ENCODE results near the gene ANO10.
A peak's percentile ranks its signal among the peaks of the same experiment; 100 is the strongest.

Gene ANO10

GRCh38 chr3:43526956-43527355, 94.9 kb downstream of the ANO10 start:
- no peaks in the 10 kb centered on the region for H3K79me1 ChIP-seq (ENCODE audit: low read length)
- H2BK5ac ChIP-seq (ENCODE audit: low read length), result no peak overlapping the region
- no peak overlapping the region for H2AK5ac ChIP-seq (ENCODE audit: low read length)
- no peak overlapping the region for H3K4me2 ChIP-seq (ENCODE audit: low read length)
- no peaks in the 10 kb centered on the region for H3K27me3 ChIP-seq (ENCODE audit: insufficient read depth, low read length, poor library complexity)
- no peak overlapping the region for H3K27ac ChIP-seq (ENCODE audit: low read depth, low read length)
- H2BK120ac ChIP-seq (ENCODE audit: low read depth, low read length), result no peak overlapping the region
- no peak overlapping the region for H4K5ac ChIP-seq (ENCODE audit: low read length)
- H3K4me1 ChIP-seq (ENCODE audit: control insufficient read depth, low read depth, low read length), result no peaks in the 10 kb centered on the region
- H2BK15ac ChIP-seq (replicated peaks; ENCODE audit: low read depth), result no peak overlapping the region
- no peak overlapping the region for H3K4me3 ChIP-seq (ENCODE audit: low read length)
- H3K36me3 ChIP-seq (ENCODE audit: control insufficient read depth, insufficient read depth, low read length), result no peaks in the 10 kb centered on the region
- no peak overlapping the region for H3K9ac ChIP-seq (ENCODE audit: low read length)
- no peak overlapping the region for H3K23ac ChIP-seq (ENCODE audit: low read length)
- no peak overlapping the region for H3K56ac ChIP-seq (ENCODE audit: low read length)
- no peak overlapping the region for H3K4ac ChIP-seq (ENCODE audit: low read depth, low read length)
- no peak for DNase-seq
- no peaks in the 10 kb centered on the region for H3K79me2 ChIP-seq (ENCODE audit: control insufficient read depth, insufficient read depth, low read length)
- no peak overlapping the region for H3K18ac ChIP-seq (ENCODE audit: low read length)
- H4K8ac ChIP-seq (ENCODE audit: low read depth, low read length), result no peak overlapping the region

- no peaks in the 10 kb centered on the region for H3K27me3 ChIP-seq (ENCODE audit: insufficient read depth, low read length, poor library complexity)
- no CpG with 5 or more reads among the region's 4 CpGs for WGBS (ENCODE audit: extremely low coverage, insufficient coverage, low lambda C conversion rate)
- no peak overlapping the region for H2AK5ac ChIP-seq (ENCODE audit: low read length)
- no peak for DNase-seq
- no peak overlapping the region for H3K23ac ChIP-seq (ENCODE audit: low read length)
- no peaks in the 10 kb centered on the region for H3K4me1 ChIP-seq (ENCODE audit: control insufficient read depth, low read depth, low read length)
- H3K27ac ChIP-seq (ENCODE audit: low read depth, low read length), result no peak overlapping the region
- H3K4me3 ChIP-seq (ENCODE audit: low read length), result no peak overlapping the region
- H4K8ac ChIP-seq (ENCODE audit: low read depth, low read length), result no peak overlapping the region
- H3K36me3 ChIP-seq (ENCODE audit: control insufficient read depth, insufficient read depth, low read length), result no peaks in the 10 kb centered on the region
- H2BK5ac ChIP-seq (ENCODE audit: low read length), result no peak overlapping the region
- no peaks in the 10 kb centered on the region for H3K79me2 ChIP-seq (ENCODE audit: control insufficient read depth, insufficient read depth, low read length)
- no peak overlapping the region for H4K5ac ChIP-seq (ENCODE audit: low read length)
- no peak overlapping the region for H2BK120ac ChIP-seq (ENCODE audit: low read depth, low read length)
- no peak overlapping the region for H3K4me2 ChIP-seq (ENCODE audit: low read length)
- no peak overlapping the region for H3K18ac ChIP-seq (ENCODE audit: low read length)
- no peak overlapping the region for H3K9ac ChIP-seq (ENCODE audit: low read length)
- no peaks in the 10 kb centered on the region for H3K79me1 ChIP-seq (ENCODE audit: low read length)
- H3K56ac ChIP-seq (ENCODE audit: low read length), result no peak overlapping the region
- H3K4ac ChIP-seq (ENCODE audit: low read depth, low read length), result no peak overlapping the region
- H2BK15ac ChIP-seq (replicated peaks; ENCODE audit: low read depth), result no peak overlapping the region
These were observed 95.7 kb downstream of the ANO10 start for GRCh38 chr3:43525941-43526607.

- Histone ChIP-seq H3K36me3 (ENCODE audit: control insufficient read depth, insufficient read depth, low read length) (no peaks in the 10 kb centered on the region), H2BK5ac (ENCODE audit: low read length) (no peak overlapping the region), H3K27ac (ENCODE audit: low read depth, low read length) (no peak overlapping the region), H2BK120ac (ENCODE audit: low read depth, low read length) (no peak overlapping the region), H3K4me3 (ENCODE audit: low read length) (no peak overlapping the region), H4K8ac (ENCODE audit: low read depth, low read length) (no peak overlapping the region), H3K79me1 (ENCODE audit: low read length) (no peaks in the 10 kb centered on the region), H3K18ac (ENCODE audit: low read length) (no peak overlapping the region), H3K27me3 (ENCODE audit: insufficient read depth, low read length, poor library complexity) (no peaks in the 10 kb centered on the region), H2AK5ac (ENCODE audit: low read length) (no peak overlapping the region), H3K79me2 (ENCODE audit: control insufficient read depth, insufficient read depth, low read length) (no peaks in the 10 kb centered on the region), H3K4me1 (ENCODE audit: control insufficient read depth, low read depth, low read length) (no peaks in the 10 kb centered on the region), H4K5ac (ENCODE audit: low read length) (no peak overlapping the region), H3K56ac (ENCODE audit: low read length) (no peak overlapping the region), H3K23ac (ENCODE audit: low read length) (no peak overlapping the region), H3K4ac (ENCODE audit: low read depth, low read length) (no peak overlapping the region), H3K4me2 (ENCODE audit: low read length) (no peak overlapping the region), H2BK15ac (replicated peaks; ENCODE audit: low read depth) (no peak overlapping the region), H3K9ac (ENCODE audit: low read length) (no peak overlapping the region)
- WGBS (ENCODE audit: extremely low coverage, insufficient coverage, low lambda C conversion rate), result no CpG with 5 or more reads among the region's 2 CpGs
- peak; percentile 20 for DNase-seq
These were observed 96.4 kb downstream of the ANO10 start for GRCh38 chr3:43525386-43525785.

- no peak overlapping the region for H2AK5ac ChIP-seq (ENCODE audit: low read length)
- H2BK15ac ChIP-seq (replicated peaks; ENCODE audit: low read depth), result no peak overlapping the region
- H3K4me2 ChIP-seq (ENCODE audit: low read length), result no peak overlapping the region
- no peak overlapping the region for H4K5ac ChIP-seq (ENCODE audit: low read length)
- H3K27me3 ChIP-seq (ENCODE audit: insufficient read depth, low read length, poor library complexity), result no peaks in the 10 kb centered on the region
- no CpG with 5 or more reads among the region's 3 CpGs for WGBS (ENCODE audit: extremely low coverage, insufficient coverage, low lambda C conversion rate)
- no peak overlapping the region for H3K27ac ChIP-seq (ENCODE audit: low read depth, low read length)
- no peaks in the 10 kb centered on the region for H3K4me1 ChIP-seq (ENCODE audit: control insufficient read depth, low read depth, low read length)
- no peak overlapping the region for H3K56ac ChIP-seq (ENCODE audit: low read length)
- H3K4me3 ChIP-seq (ENCODE audit: low read length), result no peak overlapping the region
- H3K79me2 ChIP-seq (ENCODE audit: control insufficient read depth, insufficient read depth, low read length), result no peaks in the 10 kb centered on the region
- no peak overlapping the region for H3K18ac ChIP-seq (ENCODE audit: low read length)
- H3K36me3 ChIP-seq (ENCODE audit: control insufficient read depth, insufficient read depth, low read length), result no peaks in the 10 kb centered on the region
- H2BK120ac ChIP-seq (ENCODE audit: low read depth, low read length), result no peak overlapping the region
- H3K79me1 ChIP-seq (ENCODE audit: low read length), result no peaks in the 10 kb centered on the region
- no peak overlapping the region for H3K23ac ChIP-seq (ENCODE audit: low read length)
- DNase-seq, result peak; percentile 10
- no peak overlapping the region for H4K8ac ChIP-seq (ENCODE audit: low read depth, low read length)
- no peak overlapping the region for H3K9ac ChIP-seq (ENCODE audit: low read length)
- H2BK5ac ChIP-seq (ENCODE audit: low read length), result no peak overlapping the region
- H3K4ac ChIP-seq (ENCODE audit: low read depth, low read length), result no peak overlapping the region
These were observed 98.3 kb downstream of the ANO10 start for GRCh38 chr3:43523454-43524053.

GRCh38 chr3:43522727-43523362, 99.0 kb downstream of the ANO10 start:
- no peaks in the 10 kb centered on the region for H3K36me3 ChIP-seq (ENCODE audit: control insufficient read depth, insufficient read depth, low read length)
- no peak overlapping the region for H3K23ac ChIP-seq (ENCODE audit: low read length)
- DNase-seq, result no peak
- no peak overlapping the region for H3K27ac ChIP-seq (ENCODE audit: low read depth, low read length)
- no peaks in the 10 kb centered on the region for H3K79me1 ChIP-seq (ENCODE audit: low read length)
- H3K4me3 ChIP-seq (ENCODE audit: low read length), result no peak overlapping the region
- H3K4me1 ChIP-seq (ENCODE audit: control insufficient read depth, low read depth, low read length), result no peaks in the 10 kb centered on the region
- no peak overlapping the region for H3K9ac ChIP-seq (ENCODE audit: low read length)
- no peak overlapping the region for H3K18ac ChIP-seq (ENCODE audit: low read length)
- no peak overlapping the region for H3K4me2 ChIP-seq (ENCODE audit: low read length)
- H4K8ac ChIP-seq (ENCODE audit: low read depth, low read length), result no peak overlapping the region
- H2BK120ac ChIP-seq (ENCODE audit: low read depth, low read length), result no peak overlapping the region
- H2BK5ac ChIP-seq (ENCODE audit: low read length), result no peak overlapping the region
- no peak overlapping the region for H2AK5ac ChIP-seq (ENCODE audit: low read length)
- H2BK15ac ChIP-seq (replicated peaks; ENCODE audit: low read depth), result no peak overlapping the region
- no CpG with 5 or more reads among the region's 3 CpGs for WGBS (ENCODE audit: extremely low coverage, insufficient coverage, low lambda C conversion rate)
- H3K56ac ChIP-seq (ENCODE audit: low read length), result no peak overlapping the region
- H3K4ac ChIP-seq (ENCODE audit: low read depth, low read length), result no peak overlapping the region
- H4K5ac ChIP-seq (ENCODE audit: low read length), result no peak overlapping the region
- no peaks in the 10 kb centered on the region for H3K79me2 ChIP-seq (ENCODE audit: control insufficient read depth, insufficient read depth, low read length)
- no peaks in the 10 kb centered on the region for H3K27me3 ChIP-seq (ENCODE audit: insufficient read depth, low read length, poor library complexity)
